Retina (tissue), 1 donor: Measurements from ENCODE around the gene RPTOR.

Source experiments
- DNase-seq: peaks from one replicate; pipeline ENCODE4 v3.0.0-alpha.2; 2016

RPTOR gene

DNA sequence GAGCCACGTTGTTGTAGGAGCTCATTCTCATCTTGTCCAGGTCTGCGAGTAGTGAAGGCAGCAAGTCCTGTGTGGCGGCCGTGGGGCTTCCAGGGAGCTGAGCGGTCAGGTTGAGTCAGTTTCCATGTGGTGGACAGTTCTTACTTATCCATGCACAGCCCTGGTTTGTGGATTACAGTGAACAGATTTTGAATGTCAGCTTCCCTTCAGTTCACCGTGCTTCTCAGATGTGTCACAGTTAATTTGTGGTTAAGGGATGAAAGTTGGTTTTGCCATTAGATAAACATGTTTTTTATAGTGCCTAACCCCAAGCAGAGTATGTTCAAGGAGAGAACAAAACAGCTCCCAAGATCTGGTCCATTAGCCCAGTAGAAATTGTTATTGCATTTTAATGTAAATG is 103.1 kb downstream of the RPTOR start:
- no peak for DNase-seq

DNA sequence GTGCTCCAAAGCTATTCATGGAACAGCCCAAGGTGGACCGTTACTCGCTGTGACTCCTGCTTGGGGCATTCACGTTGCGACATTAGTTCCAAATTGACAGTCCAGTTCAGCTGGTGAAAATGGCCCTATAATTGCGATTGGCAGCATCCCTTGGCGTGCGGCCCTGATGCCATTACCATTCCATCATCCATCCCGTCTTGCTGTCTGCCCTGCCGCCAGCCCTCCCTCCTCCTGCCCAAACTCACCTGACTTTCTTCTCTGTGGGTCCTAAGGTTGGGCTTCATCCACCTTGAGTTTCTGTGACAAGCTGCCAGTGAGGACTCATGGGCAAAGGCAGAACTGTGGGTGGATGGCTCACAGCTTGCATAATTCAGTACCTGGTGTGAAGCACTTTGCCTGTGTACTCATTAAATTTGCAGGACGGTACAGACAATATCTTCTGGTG is 104.6 kb downstream of the RPTOR start:
- DNase-seq: no peak

DNA sequence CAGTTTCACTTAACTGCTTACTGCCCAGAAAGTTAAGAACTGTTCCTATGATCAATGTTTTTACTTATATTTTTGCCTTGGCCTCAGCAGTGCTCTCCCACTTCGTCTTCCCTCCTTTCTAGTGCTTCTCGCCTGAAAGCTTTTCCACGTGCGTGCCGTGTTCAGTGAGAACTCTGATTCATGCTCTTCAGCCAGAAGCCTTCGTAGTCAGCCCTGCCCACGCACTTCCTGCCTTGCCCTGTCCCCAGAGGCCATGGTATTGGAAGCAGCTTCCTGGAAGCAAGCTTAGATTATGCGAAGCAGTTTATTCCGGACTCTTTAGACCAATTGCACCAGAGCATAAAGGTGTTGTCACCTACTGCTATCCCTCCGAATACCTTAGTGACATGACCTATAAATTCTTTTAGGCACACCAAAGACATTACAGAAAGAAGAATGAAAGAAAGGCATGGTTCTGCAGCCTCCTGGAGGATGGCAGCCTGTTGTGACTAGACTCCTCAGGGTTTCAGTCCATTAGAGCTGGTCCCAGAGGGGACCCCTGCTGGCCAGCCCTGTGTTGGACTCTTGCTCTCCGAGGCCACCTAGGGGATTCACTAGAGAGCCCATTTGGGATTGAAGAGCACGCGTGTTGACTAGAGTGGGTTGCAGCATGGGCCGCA is 105.2 kb downstream of the RPTOR start:
- peak; percentile 60 for DNase-seq

DNA sequence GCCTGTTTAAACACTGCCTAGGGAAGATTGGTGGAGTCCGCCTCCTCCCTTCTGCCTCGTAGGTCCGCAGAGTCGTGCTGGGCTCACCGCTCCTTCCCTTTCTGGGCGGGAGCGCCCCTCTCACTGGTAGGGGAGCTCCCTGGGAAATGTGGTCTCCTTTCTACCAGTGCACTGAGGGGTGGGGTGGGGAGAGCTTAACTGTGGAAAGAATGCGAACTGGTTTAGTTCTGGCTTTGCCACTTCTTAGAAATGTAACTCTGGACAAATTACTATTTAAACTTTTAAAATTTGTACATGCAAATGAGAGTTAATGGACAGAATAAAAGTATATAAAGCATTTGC is 105.7 kb downstream of the RPTOR start:
- no peak for DNase-seq

DNA sequence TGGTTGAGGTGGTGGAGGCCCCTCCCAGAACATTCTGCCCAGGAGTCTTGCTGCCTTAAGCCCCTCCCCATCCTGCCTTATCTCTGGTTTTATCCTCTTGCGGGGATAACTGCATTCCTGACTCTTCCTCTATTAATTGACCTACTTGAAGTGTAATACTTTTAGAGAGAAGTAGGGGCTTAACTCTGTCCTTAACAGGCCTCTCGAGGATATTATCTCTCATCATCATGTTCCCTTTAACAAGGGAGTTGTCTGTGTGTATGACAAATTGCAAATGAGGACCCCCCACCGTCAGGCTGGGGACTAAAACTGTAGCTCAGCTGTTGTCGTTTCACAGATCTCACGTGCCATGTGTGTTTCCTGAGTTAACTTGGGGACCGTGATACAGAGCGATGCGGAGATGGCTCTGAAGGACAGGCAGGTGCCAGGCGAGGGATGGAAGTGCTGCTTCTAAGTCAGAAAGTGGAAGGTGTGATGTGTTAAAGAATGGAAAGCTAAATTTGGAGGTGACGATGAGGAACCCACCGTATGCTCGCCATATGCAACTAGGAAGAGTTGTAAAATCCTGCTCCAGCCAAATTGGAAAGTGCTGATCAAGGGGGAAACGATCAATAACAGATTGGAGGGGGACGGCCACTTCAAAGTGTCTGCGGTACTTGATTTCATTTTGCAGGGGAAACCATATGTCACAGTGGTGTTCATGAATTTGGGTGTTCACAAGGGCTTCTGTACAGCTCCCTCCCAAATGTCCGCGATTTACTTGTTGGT is 106.3 kb downstream of the RPTOR start:
- DNase-seq: no peak

DNA sequence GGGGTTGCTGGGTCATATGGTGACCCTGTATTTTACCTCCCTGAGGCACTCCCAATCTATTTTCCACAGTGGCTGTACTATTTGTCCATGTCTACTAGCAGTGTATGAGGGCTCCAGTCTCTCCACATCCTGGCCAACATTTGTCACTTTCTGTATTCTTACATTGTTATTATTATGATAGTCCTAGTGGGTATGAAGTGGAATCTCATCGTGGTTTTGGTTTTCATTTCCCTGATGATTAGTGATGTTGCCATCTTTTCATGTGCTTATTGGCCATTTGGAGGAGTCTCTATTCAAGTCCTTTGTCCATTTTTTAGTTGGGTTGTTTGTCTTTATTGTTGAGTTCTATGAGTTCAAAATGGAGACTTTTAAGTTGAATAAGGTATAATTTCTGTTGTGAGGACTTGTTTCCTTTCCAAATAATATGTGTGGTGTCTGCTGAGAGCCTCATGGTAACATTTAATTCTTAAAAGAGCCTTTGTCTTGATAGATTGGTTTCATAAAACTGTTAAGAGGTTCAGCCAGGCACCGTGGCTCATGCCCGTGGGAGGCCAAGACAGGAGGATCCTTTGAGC is 108.2 kb downstream of the RPTOR start:
- DNase-seq: no peak

DNA sequence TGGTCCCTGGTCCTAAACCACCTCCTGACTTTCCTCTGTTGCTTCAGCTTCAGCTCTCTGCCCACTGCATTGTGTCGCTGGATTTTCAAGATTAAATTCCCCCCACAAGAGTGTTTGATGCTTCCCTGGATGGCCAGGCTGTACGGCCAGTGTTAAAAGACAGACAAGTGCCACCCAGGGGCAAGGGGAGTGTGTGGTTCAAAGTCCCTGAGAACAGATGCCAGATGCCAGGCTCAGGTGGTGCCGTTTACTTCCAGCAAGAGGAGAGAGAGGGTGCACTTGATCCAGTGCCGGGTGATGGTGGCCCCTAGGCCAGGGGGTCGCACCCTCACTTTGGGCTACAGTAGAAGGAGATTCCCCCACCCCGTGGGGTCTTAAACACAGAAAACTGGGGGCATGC is 109.2 kb downstream of the RPTOR start:
- DNase-seq: no peak

DNA sequence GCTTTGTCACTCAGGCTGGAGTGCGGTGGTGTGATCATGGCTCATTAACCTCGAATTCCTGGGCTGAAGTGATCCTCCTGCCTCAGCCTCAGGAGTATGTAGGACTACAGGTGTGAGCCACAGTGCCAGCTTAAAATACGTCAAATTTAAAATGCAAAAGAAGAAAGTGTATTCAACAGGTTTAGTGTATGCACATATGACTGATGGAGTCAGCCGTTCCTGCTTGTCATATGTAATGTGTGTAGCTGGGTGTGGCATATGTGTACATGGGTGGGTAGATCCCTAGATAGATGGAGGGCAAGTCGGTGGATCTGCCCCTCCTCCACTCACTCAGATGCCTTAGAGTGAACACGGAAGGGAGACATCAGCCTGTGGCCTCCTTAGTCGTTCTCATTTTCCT is 111.0 kb downstream of the RPTOR start:
- no peak for DNase-seq

DNA sequence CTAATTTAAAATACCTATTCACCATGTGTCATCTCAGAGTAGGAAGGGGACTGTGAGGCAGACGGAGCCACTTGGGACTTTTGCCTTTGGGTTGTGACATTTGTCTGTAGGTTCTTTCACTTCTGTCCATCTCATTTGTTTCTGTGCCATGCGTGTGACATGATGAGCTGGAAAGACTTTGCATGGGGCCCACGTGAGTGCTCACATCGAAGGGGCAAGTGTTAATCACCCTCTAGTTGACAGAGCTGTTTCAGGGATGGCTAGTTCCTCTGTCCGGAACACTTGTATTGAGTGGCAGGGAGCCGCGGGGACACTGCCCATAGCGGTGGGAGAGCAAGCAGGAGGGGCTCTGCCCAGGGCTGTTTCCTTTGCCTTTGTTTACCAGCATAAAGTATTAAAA is 112.0 kb downstream of the RPTOR start:
- no peak for DNase-seq

DNA sequence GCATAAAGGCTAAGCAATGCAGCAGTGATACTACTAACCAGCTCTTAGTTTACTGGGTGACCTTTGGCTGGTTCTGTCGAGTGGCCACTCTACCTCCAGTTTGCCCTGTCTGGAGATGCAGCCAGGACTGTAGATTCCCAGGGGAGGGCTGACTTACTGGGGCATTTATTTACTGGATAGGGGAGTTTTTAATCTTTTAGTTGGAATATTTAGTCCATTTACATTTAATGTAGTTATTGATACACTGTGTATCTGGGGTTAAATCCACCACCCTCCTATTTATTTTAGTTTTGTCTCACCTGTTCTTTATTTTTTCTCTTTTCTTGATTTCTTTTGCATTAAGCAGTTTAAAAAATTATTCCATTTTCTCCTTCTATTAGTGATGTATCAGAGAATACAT is 112.9 kb downstream of the RPTOR start:
- no peak for DNase-seq

DNA sequence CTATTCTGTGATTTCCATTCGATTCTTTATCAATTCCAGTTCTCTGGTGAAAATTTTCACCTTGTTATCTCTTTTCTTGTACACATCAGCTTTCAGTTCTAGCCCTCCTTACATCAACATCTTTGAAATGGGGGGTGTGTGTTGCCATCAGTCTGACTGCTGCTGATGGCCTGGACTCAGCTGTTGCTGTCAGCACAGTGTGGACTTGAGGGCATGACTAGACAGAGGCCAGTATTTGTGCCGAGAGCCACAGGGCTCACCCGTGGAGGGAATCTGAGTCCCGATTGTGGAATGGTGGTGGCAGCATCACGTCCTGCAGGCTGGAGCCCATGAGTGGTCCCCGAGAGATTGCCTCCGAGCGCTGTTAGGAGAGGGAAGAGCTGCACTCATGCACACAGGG is 114.2 kb downstream of the RPTOR start:
- DNase-seq: no peak

DNA sequence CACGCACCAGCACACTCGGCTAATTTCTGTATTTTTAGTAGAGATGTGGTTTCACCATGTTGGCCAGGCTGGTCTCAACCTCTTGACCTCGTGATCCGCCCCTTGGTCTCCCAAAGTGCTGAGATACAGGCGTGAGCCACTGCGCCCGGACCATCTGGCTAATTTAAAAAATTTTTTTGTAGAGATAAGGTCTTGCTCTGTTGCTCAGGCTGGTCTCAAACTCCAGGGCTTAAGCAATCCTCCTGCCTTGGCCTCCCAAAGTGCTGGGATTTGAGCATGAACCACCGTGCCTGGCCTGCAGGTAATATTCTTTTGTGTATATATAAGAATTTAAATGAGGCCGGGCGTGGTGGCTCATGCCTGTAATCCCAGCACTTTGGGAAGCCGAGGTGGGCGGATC is 115.0 kb downstream of the RPTOR start:
- no peak for DNase-seq

DNA sequence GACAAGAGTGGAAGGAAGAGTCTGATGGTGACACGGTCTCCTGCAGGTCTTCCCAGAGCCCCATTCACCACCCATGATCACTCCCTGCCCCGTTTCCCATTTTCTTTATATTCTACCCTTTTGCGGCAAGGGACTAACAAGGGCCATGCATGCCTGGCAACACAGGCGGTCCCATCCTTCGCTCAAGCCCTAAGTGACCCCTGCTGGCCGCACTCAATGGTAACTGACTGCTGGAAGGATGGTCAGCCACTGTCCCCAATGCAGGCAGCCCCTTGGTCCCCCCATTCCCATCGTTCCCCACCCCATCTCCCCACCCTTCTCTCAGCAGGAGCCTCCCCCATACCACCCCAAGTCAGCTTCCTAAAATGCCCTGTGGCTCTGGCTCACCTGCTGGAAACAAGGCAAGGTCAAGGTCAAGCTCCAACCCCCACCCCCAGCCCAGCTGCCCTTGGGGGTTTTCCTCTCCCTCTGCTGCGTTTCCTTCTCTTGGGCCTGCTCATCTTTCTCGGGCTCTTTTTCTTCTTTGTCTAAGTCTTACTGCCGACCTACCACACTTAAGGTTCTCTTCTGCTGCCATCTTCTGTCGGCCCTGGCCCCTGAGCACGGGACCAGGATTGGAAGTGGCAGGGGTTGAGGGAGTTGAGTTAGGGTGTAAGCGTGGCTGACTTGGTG is 116.0 kb downstream of the RPTOR start:
- no peak for DNase-seq

DNA sequence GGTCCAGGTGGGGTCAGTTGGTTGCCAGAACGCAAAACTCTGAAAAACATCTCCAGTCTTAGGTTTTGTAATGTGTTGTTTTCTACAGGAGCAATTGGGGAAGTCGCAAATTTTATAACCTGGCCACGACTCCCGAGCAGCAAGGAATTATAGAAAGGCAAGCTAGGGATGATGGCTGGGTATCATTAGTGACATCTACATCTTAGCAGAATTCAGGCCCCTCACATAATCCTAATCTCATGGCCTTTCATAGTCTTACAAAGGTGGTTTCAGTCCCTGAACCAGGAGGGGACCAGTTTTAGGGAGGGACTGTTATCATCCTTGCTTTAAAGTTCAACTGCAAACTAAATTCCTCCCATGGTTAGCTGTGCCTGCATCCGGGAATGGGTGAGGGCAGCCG is 117.9 kb downstream of the RPTOR start:
- no peak for DNase-seq

DNA sequence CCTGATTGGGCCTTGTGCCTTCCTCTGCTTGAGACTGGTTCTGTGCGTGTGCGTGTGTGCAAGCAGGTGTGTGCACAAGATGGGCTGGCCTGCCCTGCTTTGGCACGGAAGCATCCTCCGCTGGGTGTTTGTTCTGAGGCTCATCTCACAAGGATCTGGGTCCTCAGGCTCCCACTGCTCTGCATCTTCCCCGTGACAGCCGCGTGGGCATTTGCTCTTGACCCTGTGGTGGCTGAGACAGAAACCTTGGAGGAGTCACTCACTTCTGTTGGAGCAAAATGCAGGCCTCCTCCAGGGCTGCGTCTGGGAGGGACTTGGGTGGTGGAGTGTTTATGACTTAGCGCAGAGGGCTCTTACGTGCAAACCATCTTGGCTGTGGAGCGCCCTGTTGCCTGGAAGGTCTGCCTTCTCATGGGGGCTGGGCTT is 119.2 kb downstream of the RPTOR start:
- DNase-seq: no peak

DNA sequence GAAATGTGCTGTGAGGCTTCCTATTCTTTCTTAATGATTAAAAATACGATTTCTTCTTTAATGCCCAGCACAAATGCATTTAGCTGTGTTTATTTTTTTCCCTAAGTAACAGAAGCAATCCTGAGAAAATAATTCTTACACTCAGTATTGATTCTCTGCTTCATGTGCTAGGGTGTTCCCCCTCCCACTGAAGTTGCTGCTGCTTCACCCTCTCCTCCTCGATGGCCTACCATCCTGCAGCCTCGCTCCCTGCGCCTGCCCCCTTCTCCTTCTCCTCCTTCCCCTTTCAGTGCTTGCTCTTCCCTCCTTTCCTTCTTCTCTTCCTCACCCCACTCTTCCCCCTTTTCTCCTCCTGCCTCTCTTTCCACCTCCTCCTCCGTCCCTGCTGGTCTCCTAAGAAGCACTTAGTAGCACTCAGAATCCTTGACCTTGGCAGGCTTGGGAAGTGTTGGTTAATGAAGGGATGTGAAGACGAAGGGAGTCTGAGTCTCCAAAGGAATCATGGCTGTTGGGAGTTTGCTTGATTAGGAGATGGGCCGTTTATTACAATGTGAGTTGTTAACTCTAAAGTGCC is 119.7 kb downstream of the RPTOR start:
- no peak for DNase-seq

DNA sequence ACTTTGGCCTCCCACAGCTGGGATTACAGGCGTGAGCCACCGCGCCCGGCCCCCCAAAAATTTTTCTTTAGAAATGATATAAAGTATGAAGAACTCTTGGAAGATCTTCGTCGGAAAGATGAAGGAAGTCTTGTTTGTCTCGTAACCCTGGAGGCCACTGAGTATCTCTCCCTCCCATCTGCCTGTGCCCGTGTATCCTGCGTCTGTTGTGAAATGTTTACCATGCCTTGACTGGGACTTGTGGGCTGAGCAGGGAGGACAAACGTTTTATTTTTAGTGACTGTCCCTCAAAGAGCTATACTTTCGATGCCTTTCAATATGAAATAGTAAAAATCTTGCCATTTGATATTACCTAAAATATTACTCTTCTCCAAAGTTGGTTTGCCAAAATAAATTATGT is 121.2 kb downstream of the RPTOR start:
- DNase-seq: no peak

DNA sequence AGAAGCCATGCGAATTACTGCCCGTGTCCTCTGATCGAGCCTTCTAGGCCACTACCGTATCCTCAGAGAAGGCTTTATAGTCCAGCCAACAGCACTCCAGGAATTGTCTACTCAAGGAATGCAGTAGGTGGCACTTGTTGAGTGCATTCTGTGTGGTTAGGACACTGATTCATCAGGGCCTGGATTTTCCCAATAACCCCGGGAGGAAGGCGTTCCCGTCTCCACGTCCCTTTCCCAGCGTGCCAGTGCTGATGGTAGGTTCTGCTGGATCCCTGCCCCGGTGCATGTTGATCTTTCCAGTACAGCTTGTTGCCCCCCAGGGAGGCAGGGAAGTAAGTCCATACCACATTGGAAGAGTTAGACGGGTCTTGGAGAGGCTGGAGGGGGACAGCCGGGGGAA is 122.2 kb downstream of the RPTOR start:
- no peak for DNase-seq

DNA sequence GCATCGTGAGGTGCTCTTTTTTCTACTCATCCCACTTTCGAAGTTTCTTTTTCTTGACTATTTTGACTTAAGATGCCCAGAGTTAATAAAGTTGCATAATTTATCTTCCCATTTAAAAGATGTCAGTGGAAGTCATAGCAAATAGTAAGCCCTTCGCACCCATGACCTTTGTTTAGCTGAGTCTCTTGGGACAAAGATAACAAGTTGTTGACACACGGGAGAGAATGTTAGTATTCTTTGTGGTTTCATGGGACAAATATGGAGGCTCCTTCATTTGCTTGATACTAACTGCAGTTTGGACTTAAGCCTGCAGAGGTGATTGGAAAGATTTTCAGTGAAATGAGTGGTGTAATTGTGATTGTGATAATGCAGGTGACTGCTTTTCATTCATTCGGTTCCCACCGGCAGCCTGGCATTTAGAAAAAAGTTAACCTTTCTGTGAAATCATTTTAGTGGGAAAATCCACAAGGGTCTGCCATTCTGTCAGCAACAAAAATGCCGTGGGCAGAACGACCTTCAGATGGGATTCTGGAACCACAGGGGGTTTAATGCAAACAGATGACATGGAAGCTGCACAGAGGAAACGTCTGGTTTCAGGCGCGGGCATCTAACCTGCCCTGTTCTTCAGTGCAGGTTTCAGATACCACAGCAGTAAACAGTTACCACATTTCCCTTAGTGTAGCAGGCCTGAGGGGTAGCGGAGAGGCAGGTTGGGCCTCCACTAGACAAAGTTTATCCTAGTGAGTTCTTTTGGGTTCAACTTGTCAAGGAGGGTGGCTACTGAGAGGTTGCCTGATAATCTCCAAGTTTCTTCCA is 123.0 kb downstream of the RPTOR start:
- no peak for DNase-seq

DNA sequence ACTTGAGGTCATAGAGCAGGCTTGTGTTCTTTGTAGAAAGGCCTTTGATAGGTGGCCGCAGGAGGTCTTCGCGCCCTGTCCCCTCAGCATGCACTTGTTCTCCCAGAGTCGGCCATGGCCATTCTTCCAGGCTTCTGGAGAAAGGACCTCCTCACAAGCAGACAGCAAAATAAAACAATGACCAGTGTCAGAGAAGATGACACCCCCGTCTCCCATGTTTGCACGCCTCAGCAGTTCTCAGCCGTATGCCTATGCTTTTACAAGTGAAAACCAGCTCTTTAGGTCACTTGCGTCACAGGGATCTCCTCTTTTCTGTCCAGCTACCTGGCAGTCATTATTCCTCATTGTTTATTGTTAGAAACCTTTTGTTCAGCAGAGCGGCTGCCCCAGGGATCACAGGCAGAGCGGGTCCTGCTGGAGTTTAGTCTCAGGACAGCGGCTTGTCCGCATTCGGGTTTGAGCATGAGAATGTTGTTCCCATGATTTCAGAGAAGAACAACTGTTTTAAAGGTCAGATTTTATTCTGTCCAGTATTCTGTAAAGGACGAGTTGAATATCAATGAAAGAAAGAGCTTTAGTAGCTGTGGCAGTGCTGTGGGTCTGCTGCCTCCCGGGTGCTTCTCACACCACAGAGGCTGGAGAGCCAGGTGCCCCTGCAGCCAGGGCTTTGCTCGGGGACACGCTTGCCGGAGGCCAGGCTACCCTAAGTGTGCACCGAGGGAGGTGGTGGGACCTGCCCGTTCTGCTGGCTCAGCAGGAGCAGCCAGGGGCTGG is 123.9 kb downstream of the RPTOR start:
- peak; percentile 62 for DNase-seq

DNA sequence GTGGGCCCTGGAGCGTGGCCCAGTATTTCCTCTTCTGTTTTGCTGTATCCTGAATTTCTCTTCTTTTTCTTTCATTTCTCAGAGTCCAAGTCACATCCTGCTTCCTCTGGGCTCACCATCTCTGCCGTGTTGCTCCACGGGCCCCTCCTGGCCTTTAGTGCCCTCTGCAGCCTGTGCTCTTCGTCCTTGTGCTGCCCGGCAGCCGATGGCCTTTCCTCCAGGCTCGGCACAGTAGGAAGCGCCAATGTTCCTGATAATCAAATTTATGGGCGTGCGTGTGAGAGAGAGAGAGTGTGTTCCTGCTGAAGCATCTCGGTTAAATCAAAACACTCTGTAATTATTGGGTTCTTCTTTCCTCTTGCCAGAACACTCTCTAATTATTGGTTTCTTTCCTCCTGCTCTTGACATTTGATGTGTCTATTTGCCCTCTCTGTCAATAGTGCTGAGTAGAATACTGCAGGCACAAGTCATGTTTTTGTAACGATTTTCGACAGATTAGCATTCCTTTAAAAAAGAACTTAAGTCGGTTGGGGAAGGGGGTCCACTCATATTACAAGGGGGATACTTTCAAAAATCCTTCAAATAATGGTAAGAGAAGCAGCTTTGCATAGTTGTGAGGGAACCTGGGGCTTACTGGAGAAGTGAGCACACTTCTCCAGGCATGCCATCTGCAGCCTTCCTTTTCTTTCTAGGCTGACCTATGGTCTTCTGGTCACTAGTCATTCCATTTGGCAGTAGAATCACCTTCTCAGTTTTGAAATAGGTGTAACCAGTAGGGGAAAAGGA is 126.6 kb downstream of the RPTOR start:
- no peak for DNase-seq
